ENCODE data around the gene CEACAM7.

DNA sequence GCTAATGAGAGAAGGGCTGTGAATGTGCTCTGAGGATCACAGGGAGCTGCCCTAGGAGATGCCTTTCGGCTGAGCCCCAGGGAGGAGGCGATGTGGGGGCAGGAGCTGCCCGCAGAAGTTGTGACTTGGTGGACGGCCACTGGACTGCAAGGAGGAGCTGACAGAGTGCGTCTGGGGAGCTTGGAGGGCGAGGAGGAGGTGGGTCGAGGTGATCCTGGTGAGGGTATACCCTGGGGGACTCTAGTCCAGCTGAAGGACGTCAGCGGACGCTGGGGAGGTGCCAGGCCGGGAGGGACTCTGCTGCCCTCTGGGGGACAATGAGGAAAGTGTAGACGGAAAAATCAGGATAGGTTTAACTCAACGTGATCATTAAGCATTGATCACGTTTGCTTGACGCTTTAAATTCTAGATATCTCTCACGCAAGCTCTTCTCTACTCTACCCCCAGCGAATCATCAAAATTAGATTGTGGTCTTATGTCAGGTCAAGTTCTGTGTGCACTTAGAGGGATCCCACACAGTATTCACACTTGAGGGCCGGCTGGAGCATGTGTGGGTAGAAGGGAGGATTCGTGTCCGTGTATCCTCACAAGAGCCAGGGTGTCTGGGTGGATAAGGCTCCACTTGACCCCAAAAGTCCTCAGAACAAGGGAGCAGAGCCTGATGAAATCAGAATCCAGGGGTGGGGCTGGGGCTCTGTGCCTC is 3.3 kb upstream of the CEACAM7 start:
- TF ChIP-seq, protein P1, sequence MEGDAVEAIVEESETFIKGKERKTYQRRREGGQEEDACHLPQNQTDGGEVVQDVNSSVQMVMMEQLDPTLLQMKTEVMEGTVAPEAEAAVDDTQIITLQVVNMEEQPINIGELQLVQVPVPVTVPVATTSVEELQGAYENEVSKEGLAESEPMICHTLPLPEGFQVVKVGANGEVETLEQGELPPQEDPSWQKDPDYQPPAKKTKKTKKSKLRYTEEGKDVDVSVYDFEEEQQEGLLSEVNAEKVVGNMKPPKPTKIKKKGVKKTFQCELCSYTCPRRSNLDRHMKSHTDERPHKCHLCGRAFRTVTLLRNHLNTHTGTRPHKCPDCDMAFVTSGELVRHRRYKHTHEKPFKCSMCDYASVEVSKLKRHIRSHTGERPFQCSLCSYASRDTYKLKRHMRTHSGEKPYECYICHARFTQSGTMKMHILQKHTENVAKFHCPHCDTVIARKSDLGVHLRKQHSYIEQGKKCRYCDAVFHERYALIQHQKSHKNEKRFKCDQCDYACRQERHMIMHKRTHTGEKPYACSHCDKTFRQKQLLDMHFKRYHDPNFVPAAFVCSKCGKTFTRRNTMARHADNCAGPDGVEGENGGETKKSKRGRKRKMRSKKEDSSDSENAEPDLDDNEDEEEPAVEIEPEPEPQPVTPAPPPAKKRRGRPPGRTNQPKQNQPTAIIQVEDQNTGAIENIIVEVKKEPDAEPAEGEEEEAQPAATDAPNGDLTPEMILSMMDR (IDR thresholded peaks at IDR 0.05), result peak in 4 of 6 experiments; percentile 41 to 59 (median 54)
- no peak for TF ChIP-seq POLR2A (IDR thresholded peaks at IDR 0.05)

All from Peyer's patch (tissue), 4 donors.